HG03565 (cell line): Measurements from ENCODE around the gene NCLN.
A peak's percentile ranks its signal among the peaks of the same experiment; 100 is the strongest.
"Not testable (repeated sequence)": the region's sequence is repeated elsewhere in the genome, so short reads cannot be mapped to it uniquely, and the experiment has no call there.

ENCODE experiments used
- ATAC-seq: cut with Tn5 transposase; IDR thresholded peaks from one replicate; pipeline ENCODE4 v1.9.1; 2021; ENCODE audit warnings: mild to moderate bottlenecking, moderate library complexity; ENCODE audit not compliant: unreplicated experiment

NCLN gene

GRCh38 chr19:3185461-3186159 is at the start of gene NCLN:
NCLN (plus strand) TSS chr19:3185930; CDS start chr19:3186031, 101 bp downstream.
- peak; percentile 66 for ATAC-seq

- ATAC-seq: no peak
Observed at GRCh38 chr19:3135961-3136683, 49.6 kb upstream of the NCLN start, which contains the start of gene GNA15. GNA15 (plus strand) TSS chr19:3136033; CDS start chr19:3136451, 418 bp downstream.

GRCh38 chr19:3136684-3137055 is 49.1 kb upstream of the NCLN start:
- no peak for ATAC-seq

- no peak for ATAC-seq
Observed at GRCh38 chr19:3137119-3137518, 48.6 kb upstream of the NCLN start.

- ATAC-seq: no peak
Observed at GRCh38 chr19:3138268-3138667, 47.5 kb upstream of the NCLN start.

GRCh38 chr19:3140667-3141038 is 45.1 kb upstream of the NCLN start:
- ATAC-seq: no peak

DNA sequence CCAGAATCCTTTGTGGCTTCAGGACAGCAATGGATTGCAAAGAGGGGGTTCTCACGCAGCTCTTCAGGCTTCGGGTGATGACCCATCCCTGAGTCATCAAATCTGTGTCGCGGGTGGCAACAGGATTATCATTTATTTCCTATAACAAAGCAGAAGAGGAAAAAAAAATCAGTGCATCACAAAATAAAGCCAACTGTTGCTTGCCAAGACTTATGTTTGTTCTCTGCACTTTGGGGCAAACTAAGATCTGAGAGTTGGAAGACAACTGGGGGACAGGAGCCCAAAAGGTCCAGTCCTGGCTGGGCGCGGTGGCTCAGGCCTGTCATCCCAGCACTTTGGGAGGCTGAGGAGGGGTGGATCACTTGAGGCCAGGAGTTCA is 43.4 kb upstream of the NCLN start:
- ATAC-seq: no peak

DNA sequence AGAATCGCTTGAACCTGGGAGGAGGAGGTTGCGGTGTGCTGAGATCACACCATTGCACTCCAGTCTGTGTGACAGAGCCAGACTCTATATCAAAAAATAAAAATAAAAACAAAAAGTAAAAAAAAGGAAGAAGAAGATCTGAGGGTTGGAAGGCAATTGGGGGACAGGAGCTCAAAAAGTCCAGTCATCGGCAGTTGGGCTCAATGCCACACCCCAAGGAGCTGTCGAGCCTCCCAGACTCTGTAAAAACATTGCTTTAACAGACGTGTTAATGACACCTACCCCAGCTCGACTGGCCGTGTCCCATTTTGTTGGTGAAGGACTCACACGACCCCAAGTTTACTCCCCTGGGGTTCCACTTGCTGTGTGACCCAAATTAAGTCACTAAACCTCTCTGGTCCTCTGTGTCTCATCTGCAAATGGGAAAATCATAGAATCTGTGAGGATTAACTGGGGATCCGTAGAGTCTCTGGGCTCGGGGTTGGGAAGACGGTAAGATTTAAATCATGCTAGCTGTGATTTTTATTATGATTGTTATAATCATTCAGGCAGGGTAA is 42.9 kb upstream of the NCLN start:
- ATAC-seq: no peak

- no peak for ATAC-seq
Observed at GRCh38 chr19:3145909-3146676, 39.6 kb upstream of the NCLN start.

GRCh38 chr19:3146677-3147100 is 39.0 kb upstream of the NCLN start:
- ATAC-seq: no peak

- ATAC-seq: no peak
Observed at GRCh38 chr19:3148503-3148902, 37.2 kb upstream of the NCLN start.

GRCh38 chr19:3149089-3149488 is 36.6 kb upstream of the NCLN start:
- ATAC-seq: no peak

DNA sequence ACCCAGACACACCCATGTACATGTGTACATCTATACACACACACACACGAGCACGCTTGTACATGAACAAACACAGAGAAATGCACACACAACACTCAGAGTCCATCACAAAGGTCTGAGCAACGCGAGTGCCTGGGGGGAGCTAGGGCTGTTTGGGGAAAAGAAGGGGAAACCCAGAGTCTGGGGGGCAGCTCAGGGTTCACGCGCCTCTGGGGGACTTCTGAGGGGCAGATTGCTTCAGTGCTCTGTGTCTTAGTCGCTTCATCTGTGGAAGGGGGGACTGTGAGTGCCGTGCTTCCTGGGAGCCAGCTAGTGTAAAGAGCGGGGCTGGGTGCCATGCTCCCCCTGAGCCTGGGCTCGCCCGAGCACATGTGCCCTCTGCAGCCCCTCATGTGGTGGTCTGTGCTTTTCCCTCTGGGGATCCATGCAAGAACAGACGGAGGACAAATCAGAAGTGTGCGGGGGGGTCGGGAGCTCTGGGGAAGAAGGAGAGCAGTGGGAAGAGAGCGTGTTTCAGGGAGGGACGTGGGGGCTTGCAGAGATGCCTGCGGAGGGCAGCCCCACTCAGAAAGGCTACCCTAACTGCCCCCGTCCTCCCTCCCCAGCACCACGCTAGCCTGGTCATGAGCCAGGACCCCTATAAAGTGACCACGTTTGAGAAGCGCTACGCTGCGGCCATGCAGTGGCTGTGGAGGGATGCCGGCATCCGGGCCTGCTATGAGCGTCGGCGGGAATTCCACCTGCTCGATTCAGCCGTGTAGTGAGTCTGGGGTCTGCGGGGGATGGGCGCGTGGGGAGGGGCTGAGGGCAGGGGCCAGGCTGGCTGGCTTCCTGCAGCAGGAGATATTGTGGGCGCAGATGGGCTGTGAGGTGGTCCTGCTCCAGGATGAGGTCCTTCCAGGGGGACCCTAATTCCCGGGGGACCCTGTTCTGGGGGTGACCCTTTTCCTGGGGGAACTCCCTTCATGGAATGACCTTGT is 35.9 kb upstream of the NCLN start:
- no peak for ATAC-seq

DNA sequence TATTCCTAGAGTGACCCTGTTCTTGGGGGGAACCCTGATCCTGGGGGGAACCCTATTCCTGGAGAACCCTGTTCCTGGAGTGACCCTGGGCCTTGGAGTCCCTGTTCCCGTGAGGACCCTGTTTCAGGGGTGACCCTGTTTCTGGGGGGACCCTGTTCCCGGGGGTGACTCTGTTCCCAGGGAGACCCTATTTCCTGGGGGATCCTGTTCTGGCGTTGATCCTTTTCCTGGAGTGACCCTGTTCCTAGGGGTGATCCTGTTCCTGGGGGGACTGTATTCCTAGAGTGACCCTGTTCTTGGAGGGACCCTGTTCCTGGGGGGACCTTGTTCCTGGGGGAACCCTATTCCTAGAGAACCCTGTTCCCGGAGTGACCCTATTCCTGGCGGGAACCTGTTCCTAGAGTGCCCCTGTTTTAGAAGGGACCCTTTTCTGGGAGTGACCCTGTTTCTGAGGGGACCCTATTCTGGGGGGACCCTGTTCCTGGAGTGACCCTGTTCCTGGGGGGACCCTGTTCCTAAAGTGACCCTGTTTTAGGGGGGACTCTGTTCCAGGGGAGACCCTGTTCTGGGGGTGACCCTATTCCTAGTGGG is 34.9 kb upstream of the NCLN start:
- no peak for ATAC-seq

- no peak for ATAC-seq
Observed at GRCh38 chr19:3151563-3152418, 33.9 kb upstream of the NCLN start.

GRCh38 chr19:3152419-3152780 is 33.3 kb upstream of the NCLN start:
- ATAC-seq: no peak

DNA sequence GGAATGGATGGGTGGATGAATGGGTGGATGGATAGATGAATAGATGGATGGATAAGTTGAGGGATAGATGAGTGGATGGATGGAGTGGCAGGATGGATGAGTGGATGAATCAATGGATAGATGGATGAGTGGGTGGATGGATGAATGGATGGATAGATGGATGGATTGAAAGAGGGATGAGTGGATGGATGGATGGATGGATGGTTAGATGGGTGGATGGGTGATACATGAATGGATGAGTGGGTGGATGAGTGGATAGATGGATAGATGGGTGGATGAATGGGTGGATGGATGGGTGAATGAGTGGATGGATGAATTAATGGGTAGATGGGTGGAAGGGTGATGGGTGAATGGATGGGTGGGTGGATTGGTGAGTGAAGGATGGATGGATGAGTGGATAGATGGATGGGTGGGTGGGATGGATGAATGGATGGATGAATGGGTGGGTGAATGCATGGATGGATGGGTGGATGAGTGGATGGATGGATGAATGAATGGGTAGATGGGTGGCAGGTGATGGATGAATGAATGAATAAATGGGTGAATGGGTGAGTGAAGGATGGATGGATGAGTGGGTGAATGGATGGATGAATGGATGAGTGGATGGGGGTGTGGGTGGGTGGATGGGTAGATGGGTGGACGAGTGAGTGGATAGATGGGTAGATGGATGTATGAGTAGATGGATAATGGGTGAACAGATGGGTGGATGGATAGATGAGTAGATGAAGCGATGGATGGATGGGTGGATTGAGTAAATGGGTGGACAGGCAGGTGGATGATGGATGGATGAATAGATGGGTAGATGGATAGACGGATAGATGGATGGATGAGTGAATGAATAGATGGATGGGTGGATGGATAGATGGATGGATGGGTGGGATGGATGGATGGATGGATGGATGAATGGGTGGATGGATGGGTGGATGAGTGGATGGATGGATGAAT is 32.2 kb upstream of the NCLN start:
- no peak for ATAC-seq

DNA sequence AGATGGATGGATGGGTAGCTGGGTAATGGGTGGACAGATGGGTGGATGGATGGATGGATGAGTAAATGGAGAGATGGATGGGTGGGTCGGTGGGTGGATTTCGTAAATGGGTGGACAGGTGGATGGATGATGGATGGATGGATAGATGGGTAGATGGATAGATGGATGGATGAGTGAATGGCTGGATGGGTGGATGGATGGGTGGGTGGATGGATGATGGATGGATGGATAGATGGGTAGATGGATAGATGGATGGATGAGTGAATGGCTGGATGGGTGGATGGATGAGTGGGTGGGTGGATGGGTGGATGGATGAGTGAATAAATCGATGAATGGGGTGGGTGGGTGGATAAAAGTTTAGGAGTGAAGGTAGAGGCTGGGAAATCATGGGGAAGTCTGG is 31.3 kb upstream of the NCLN start:
- ATAC-seq: not testable (repeated sequence)
